SKM-1 (cell line): ENCODE data around the gene RPS23.
A peak's percentile ranks its signal among the peaks of the same experiment; 100 is the strongest.
"Not testable (repeated sequence)": the region's sequence is repeated elsewhere in the genome, so short reads cannot be mapped to it uniquely, and the experiment has no call there.

Source experiments
- DNase-seq: peaks from one replicate; lab custom pipeline; 2025; ENCODE audit not compliant: unreplicated experiment; lab: John Stamatoyannopoulos, UW

Gene RPS23

DNA sequence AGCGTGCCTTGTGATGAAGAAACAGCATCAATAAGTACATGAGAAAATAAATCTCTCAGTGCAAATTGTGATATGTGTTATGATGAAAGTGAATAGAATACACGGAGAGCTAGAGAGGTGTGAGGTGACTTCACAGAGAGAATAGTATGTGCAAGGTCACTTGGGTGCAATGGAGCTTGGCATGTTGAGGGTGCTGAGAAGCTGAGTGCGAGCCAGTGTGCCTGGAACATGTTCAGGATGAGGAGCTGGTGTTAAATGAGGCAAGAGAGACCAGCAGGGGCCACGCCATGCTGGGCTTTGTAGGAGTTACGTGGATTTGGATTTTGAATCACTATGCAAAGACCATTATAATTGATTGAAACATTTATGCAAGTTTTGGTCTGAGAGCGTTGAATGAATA, 12.8 kb upstream of the RPS23 start:
- no peak for DNase-seq

DNA sequence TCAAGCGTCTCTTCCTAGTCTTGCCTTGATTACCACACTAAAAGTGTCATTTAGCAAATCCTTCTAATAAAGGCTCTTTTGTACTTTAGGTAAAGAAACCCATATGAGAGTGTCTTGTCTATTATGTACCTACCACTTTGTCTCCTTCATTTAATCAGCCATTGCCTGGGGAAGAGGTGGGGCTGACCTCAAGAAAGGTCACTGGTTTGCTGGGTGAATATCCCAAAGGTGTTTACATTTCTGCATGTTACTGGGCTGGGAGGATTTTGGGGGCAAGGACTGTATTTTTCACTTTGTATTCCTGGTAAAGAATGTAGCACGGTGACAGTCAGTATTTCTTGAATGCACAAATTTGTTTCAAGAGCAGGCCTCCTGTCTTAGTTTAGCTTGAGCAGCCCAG, 11.9 kb upstream of the RPS23 start:
- DNase-seq, result no peak

DNA sequence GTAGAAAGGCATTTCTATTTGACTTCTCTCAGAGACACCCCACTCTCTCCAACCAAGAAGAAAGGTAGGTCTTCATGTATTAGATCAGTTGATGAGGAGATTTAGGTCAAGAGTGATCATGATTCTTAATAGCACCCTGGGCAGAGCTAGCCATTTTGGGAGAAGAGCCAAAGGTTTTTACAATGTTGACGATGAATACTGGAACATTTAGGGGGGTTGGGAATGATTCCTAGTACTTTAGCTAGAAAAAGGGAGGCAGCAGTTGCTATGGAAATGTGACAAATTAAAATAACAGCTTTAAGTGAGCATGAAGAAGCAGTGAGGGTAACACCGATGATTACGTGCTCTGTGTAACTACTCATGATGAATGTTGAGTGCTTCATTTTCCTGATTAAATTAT, 9.5 kb upstream of the RPS23 start:
- no peak for DNase-seq

DNA sequence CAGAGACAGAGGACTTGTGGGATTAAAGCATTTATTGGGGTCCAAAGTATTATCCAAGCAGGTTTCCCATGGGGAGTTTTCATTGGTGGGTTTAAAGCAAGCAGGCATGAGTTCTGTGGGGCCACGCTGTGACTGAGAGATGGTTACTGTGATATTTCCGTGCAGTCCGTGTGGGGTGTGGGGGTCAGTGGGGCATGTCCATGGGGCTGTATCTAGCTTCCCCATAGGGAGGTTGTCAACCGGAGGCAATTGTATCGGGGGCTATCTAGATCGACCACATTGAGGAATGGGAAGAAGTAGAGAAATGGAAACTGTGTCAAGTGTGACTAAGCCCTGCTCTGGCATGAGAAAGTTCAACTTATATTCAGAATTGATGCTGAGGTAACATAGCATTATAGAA, 7.1 kb upstream of the RPS23 start:
- DNase-seq, result no peak

DNA sequence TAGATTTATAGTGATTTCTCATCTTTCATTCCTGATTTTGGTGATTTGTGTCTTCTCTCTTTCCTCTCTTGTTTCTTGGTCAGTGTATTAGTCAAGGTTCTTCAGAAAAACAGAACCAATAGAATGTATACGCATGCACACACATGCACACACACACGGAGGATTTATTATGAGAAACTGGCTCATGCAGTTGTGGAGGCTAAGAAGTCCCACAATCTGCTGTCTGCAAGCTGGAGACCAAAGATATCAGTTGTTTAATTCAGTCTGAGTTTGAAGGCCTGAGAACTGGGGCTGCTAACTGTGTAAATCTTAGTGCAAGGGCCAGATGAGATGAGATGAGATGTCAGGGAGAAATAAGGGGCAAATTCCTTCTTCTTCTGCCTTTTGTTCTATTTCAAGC, 5.7 kb upstream of the RPS23 start:
- DNase-seq, result no peak

DNA sequence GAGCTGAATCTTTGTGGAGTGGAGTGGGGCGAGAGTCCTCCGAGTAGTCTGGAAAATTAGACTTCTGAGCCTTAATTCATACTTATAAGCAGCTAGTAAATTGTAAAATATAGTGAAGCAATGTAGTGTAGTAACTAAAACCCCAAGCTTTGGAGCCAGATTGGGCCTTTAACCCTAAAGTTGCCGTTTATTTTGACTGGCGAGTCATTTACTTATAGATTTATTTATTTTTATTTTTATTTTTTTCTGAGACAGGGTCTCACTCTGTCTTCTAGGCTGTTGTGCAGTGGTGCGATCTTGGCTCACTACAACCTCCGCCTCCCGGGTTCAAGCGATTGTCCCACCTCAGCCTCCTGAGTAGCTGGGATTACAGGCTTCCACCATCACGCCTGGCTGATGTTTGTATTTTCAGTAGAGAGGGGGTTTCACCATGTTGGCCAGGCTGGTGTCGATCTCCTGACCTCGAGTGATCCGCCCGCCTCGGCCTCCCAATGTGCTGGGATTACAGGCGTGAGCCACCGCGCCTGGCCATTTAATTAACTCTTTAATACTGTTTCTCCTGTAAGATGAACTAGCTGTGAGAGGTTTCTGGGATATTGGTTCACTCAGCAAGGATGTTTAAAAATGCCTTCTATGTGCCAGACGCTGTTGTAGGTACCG, 687 bp upstream of the RPS23 start:
- DNase-seq, result no peak

DNA sequence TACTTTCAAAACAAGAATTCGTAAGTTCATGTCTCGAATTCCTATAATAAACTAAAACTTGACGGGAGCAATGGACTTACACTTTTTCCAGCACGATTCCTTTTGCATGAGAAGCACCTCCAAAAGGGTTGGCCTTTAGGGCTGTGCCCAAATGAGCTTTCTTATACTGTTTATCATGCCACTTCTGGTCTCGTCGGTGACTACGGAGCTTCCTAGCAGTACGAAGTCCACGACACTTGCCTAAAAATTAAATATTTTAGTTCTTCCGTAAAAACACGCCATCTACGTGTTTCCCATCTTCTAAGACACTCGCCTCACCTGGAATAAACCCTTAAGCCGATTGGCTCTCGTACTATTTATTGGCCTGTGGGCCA, 554 bp downstream of the RPS23 start:
- no peak for DNase-seq

DNA sequence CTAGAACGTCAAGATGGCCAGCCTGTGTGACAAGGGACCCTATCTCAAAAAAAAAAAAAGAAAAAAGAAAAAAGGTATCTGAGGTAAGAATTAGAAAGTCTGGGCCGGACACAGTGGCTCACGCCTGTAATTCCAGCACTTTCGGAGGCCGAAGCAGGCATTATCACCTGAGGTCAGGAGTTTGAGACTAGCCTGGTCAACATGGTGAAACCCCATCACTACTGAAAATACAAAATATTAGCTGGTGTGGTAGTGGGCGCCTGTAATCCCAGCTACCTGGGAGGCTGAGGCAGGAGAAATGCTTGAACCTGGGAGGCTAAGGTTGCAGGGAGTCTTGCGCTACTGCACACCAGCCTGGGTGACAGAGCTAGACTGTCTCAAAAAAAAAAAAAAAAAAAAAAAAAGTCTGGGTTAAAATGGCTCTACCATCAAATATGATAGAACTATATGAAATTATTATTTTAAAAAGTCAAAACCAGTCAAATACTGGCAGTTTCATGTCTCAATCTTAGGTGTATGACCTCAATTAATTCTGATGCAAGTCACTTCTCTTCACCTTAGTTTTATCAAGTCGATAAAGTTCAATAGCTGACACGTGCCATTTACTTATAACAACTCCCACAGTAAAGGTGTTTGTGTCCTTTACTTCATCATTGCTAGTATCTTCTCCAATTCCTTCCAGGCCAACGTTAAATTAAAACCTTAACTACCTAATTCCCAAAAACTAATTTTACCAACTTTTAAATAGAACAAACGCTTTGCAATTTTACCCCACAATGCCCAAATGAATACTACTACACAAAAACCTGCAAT, 1.1 kb downstream of the RPS23 start:
- DNase-seq, result no peak

DNA sequence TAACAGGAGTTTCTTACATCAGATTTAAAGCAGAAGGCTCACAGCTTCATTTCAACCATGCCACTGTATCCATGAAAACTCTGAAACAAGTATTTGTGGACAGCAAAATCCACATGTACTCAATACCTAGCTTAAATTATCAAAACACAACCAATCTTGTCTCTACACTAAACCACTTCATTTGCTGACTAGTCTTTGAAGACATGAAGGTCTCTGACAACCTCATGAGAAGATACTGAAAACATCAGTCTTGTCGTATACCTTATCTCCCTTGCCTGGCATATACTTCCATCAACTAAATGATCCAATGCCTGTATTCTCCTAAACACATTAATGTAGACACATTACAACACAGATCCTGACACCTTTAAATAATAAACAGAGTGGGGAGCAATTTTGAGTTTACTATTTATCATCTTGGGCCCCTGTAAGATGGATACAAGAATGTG, 2.9 kb downstream of the RPS23 start:
- DNase-seq, result no peak

DNA sequence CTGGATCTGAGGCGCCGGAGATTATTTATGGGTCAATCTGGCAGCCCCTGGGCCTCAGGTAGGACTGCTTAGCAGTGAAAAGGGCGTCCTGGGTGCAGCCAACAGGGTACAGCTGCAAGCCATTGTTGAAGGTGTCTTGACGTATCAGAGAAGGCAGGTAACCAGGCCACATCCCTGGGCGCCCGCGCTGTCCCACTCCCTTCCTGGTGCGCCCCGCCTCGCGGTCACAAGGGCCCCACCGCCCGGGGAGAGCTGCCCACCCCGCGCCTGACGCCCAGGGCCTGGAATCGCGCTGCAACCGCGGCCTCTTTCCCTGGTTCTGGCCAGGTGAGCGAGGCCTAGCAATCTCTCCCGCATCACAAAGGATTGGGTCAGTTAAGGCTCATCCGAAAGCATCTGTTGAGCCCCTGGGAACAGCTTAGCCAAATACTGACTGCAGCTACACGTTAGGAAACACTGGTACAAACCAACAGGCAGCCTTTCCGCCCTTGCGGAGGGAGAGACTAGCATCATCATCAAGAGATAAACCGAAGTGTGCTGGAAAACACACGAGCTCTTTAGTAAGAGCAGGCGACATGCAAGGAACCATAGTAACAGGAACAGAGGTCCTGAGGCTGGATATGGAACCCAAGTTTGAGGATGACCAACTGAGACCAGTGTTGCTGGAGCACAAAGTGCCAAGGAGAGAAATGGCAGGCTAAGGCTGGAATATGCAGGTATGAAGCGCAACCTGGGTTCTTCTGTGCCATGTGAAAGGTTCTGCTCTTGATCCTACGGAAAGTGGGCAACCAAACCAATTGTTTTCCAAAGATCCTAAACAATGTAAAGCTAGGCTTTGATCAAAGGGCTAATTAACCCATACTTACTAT, 3.6 kb downstream of the RPS23 start:
- DNase-seq, result no peak

DNA sequence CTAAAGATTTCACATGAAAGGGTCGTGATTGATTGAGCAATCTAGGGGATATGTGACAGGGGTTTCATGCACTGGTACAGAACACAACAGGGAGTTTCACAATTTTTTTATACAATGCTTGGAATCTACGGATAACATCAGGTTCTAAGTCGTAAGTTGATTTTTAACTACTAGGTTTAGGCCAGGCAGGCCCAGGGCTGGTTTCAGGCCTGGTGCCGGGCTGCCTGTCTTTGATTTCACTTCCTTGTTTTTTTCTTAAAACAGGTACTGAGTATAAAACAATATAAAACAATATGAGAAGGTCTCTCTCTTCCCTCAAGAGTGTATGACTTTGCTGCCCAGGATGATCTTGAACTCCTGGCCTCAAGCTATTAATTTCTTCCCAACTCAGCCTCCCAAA, 4.7 kb downstream of the RPS23 start:
- DNase-seq, result not testable (repeated sequence)

DNA sequence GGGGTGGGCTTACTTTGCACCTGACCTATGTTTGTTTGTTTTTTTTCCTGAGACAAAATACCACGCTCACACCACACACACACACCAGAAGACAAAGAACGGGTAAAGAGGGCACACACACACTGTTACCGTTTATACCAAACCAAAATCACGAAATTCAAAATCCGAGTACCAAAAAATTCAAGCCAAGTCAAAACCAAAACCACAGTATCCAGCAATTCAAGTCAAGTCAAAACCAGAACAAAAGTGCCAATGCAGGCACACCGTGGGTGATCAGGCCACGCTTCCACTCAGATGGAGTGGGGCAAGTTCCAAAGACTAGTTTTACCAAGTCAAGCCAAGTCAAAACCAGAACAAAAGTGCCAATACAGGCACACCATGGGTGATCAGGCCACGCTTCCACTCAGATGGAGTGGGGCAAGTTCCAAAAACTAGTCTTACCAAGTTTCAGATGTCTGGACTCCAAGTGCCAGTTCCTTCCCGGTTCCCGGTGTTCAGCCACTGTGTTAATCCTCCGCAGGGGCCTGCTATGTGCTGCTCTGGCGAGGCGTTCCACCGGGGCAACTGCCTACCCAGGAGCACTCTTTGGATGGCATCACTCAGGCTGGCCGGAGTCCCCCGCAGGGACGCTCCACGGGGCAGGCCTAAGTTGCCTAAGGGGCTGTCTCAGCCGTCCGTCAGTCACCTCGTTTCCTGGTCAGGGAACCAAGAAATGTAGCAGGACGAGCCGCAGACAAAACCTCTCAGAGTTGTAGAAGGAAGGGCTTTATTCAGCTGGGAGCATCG, 5.4 kb downstream of the RPS23 start:
- DNase-seq, result not testable (repeated sequence)

DNA sequence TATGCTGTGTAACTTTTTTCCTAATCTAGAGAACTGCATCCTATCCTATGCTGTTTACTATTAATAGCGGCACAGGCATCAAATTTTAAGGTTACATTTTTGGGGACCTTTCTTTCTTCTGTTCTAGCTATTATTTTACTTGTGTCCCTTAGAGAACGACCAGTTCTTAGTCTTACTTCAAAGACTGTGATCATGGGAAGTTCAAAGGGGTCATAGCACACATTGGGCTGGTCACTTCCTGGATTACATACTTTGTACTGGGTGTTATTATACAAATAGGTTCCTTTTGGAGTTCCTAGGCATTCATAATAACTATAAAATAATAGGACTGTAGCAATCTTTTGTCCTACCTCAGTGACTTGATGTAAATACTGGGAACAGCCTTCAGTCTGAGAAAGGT, 8.8 kb downstream of the RPS23 start:
- not testable (repeated sequence) for DNase-seq

DNA sequence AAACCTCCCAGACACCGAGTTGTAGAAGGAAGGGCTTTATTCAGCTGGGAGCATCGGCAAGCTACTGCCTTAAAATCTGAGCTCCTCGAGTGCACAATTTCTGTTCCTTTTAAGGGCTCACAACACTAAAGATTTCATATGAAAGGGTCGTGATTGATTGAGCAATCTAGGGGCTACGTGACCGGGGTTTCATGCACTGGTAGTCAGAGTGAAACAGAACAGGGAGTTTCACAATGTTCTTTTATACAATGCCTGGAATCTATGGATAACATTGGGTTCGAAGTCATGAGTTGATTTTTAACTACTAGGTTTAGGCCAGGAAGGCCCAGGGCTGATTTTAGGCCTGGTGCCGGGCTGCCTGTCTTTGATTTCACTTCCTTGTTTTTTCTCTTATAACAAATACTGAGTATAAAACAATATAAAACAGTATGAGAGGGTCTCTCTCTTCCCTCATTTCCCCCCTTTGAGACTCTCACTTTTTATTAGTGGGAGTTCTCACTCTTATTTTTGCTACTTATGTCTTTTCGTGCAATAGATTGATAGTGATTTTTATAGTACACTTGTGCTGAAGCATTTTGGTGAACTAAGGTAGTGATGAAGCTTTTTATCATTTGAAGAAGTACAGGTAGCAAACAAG, 10.7 kb downstream of the RPS23 start:
- not testable (repeated sequence) for DNase-seq

DNA sequence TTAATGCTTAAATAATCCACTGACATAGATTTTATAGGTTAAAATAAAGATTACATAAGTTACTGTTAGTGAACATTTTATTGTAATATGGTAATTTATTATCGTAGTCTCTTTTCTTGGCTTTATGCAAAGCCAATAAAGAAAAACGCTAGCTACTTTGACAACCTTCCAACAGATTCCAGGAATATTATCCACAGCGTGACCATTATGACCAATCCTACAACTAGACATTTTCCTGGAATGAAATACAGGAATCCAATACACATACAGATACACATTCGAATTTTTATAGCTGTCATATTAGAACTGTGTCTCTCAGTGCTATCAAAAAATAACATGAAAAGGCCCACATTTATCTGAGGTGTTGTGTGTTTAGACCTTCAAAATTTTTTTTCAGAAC, 13.1 kb downstream of the RPS23 start:
- no peak for DNase-seq

DNA sequence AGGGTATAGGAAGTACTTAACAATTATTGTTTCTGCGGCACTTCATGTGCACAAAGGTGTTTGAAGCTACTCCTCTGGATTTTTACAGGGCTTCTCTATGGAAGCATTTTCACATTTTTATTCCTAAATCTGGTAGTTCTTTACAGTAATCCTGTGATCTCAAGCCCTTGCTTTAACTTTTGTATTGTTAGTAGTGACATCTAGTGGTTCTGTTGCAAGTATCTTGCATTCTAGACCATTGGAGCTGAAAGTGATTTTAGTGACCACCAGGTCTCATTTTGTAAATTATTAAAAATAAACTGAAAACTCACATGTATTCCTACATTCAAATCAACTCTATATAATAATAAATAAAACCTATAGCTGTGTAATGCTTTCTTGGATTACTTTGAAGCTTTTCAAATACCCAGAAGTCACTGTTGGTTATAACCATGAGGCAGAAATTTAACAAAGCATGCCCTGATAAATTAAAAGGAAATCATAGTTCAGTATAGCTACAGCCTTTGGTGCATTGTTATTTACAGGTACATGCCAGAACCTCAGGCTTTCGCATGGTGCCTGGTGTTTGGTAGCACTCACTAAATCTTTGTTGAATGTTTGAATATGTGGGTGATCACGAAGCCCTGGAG, 18.9 kb downstream of the RPS23 start:
- DNase-seq, result peak; percentile 18

DNA sequence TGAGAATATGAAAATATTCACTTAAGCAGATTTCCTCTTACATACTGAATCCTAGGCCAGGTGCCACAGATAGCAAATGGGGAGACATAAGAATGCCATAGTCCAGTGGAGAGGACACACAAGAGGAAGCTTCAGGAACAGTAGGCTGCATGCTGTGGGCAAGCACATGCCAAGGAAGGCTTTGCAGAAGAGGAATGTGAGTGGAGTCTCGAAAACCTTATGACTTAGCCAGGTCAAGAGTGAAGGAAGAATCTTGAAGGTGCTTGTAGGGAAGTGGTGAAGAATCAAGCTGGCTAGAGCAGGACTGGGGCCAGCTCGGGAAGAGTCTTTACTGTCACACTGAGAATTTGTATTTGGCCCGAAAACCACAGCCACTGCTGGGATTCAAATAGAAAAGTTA, 20.4 kb downstream of the RPS23 start:
- no peak for DNase-seq

DNA sequence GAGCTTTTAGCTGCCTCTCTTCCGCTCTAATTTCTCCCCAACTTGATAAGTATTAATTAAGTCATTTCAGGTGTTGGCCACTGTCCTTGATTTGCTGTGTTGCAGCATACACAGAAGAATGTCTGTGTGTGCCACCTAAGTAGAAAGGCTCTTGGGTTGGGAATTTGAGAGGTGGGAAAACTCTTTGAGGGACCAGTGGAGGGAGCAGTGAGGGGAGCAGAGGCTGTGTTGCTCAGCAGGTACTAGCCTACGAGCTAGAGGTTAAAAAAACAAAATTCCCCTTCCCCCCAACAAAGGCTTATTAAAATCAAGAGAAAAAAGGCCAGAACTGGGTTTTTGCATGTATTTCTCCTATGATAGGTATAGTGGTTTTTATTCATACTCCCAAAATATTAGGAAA, 20.9 kb downstream of the RPS23 start:
- DNase-seq, result no peak

DNA sequence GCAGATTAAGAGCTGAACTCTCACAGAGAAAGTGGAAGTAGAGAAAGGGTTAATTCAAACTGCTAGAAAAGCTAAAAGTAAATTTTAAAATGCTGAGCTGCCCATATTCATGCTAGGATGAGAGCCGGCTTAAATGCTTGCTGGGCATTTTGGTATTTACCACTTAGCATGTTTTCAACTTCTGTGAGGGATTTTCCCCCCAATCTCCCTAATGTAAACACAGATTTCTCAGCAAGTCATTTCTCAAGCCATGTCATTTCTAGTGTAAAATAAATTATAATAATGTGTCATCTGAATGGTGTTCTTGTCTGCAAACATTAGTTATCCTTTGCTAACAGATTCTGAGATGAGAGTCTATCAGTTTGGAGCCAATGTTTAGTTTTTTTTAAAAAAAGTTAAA, 22.3 kb downstream of the RPS23 start:
- DNase-seq, result no peak

DNA sequence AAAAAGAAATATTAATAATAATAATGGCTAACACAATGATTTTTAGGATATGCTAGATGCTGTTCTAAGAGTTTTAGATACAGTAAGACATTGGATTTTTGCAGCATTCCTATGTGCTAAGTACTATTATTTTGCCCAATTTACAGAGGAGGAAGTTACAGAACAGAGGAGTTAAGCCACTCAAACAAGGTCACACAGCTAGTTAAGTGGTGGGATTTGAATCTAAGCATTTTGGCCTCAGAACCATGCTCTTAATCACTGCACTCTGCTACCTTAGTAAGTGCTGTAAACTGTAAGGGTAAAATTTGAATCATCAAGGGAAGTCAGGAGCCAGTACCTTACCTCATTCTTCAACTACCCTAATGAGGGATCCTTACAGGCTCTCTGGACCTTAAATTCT, 25.4 kb downstream of the RPS23 start:
- no peak for DNase-seq
